Calu3 (cell line): ENCODE data around the gene WBP4. TPM values are rescaled to one million over a fixed set of nuclear protein-coding genes. Genes with fewer than 3 reads are reported as not detected.

ENCODE experiments used
- Bru-seq: library from RNA; stranded (reverse); fragments of 400-500 nt; gene quantifications from one replicate; lab custom pipeline; 2021; lab: Mats Ljungman, UMichigan
- BruChase-seq, 2 experiments: library from RNA; stranded (reverse); fragments of 400-500 nt; gene quantifications; one replicate each; lab custom pipeline; 2021; lab: Mats Ljungman, UMichigan
- BruUV-seq: library from RNA; stranded (reverse); fragments of 400-500 nt; replicated peaks from 2 replicates; lab custom pipeline; 2021; lab: Mats Ljungman, UMichigan
- CTCF ChIA-PET: fragments of 300-600 bp; sonication (Branson Sonifier 250); formaldehyde crosslinking; loops from one replicate; lab custom pipeline; 2022; ENCODE audit warnings: antibody characterized with exemption; lab: Charles Lee
- DNase-seq: peaks from one replicate; pipeline ENCODE4 v3.0.0; 2022
- H3K27ac Mint-ChIP-seq: one replicate; pipeline ENCODE4 v1.8.0; 2022; ENCODE audit warnings: mixed read lengths; ENCODE audit not compliant: unreplicated experiment
- H3K27me3 Mint-ChIP-seq: one replicate; pipeline ENCODE4 v1.8.0; 2022; ENCODE audit warnings: mixed read lengths; ENCODE audit not compliant: unreplicated experiment
- H3K36me3 Mint-ChIP-seq: one replicate; pipeline ENCODE4 v1.8.0; 2022; ENCODE audit warnings: mild to moderate bottlenecking, moderate library complexity, mixed read lengths; ENCODE audit not compliant: insufficient read depth, unreplicated experiment
- H3K4me1 Mint-ChIP-seq: one replicate; pipeline ENCODE4 v1.8.0; 2022; ENCODE audit warnings: mild to moderate bottlenecking, low read depth, mixed read lengths; ENCODE audit not compliant: unreplicated experiment
- H3K4me3 Mint-ChIP-seq: one replicate; pipeline ENCODE4 v1.8.0; 2022; ENCODE audit warnings: mild to moderate bottlenecking, low read depth, moderate library complexity, mixed read lengths; ENCODE audit not compliant: unreplicated experiment
- H3K9me3 Mint-ChIP-seq: one replicate; pipeline ENCODE4 v1.8.0; 2022; ENCODE audit warnings: low read depth, mixed read lengths; ENCODE audit not compliant: unreplicated experiment
- intact Hi-C: fragments of 100-400 bp; cut with micrococcal nuclease; formaldehyde crosslinking; loops from one replicate; pipeline ENCODE4 v1.10.0; 2022; ENCODE audit not compliant: unreplicated experiment
- long read RNA-seq: library from polyadenylated mRNA; stranded (forward); transcript quantifications from one replicate; pipeline ENCODE4 v2.0.0, GENCODE V29; 2022
- total RNA-seq: library from RNA; stranded (reverse); gene quantifications from 2 replicates; pipeline ENCODE4 v1.2.3, GENCODE V29; 2022
- TF ChIP-seq, protein P1 (sequence below): fragments of 200-600 bp; IDR thresholded peaks from one replicate; pipeline ENCODE4 v1.8.0; 2022; ENCODE audit warnings: antibody characterized with exemption; ENCODE audit not compliant: unreplicated experiment

Gene WBP4, protein sequence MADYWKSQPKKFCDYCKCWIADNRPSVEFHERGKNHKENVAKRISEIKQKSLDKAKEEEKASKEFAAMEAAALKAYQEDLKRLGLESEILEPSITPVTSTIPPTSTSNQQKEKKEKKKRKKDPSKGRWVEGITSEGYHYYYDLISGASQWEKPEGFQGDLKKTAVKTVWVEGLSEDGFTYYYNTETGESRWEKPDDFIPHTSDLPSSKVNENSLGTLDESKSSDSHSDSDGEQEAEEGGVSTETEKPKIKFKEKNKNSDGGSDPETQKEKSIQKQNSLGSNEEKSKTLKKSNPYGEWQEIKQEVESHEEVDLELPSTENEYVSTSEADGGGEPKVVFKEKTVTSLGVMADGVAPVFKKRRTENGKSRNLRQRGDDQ
- total RNA-seq (7.2 and 7.6 TPM in 2 replicates), Bru-seq, nascent RNA (percentile 78 among the genes with signal in this experiment), BruChase-seq, experiment 1, labeled RNA remaining after a 6-hour chase (percentile 67 among the genes with signal in this experiment), BruChase-seq, experiment 2, labeled RNA remaining after a 2-hour chase (percentile 74 among the genes with signal in this experiment)
- long read RNA-seq, transcript WBP4-201 (10 exons, 2,623 nt), result major isoform, 18 of 24 reads
- long read RNA-seq, partial matches to known transcripts, result 3 of 24 reads
- long read RNA-seq, other reads (novel, unspliced or antisense), result 3 of 24 reads

DNA sequence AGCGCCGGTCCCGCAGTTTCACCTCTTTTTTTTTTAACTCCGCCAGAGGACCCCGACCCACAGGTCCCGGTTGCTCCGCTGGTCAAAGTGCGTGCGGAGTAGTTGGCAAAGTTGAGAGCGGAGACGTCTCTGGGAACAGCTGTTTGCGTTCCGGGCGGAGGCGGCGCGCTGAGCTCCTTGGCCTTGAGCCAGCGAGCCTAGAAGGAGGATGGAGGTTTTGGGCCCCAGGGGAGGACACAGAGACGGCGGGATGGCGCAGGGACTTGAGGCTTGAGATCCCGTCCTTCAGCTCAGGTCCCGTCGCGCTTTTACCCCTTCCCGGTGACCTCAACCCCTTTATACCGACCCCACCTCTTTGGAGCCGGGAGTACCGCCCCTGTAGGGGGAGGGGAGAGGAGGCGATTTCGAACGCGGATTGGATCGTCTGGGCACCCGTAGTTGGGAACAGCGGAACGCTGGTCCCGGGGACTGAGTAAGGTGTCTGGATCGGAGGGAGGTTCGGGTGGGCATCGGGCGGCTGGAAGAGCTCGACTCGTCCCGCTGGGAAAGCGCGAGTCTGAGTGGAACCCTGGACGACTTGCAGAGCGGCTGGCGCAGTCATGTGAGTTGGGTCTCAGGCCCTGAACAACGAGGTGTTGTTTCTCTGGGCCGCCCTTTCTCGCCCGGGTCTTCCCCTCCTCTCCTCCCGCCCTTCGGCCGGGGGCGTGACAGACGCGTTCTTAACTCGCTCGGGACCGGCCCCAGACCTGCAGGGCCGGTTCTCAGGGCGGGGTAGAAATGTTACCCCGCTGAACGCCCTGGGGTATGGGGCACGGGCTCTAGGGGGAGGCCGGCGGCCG, at the start of gene WBP4:
Gene WBP4 (plus strand): TSS at position 435 of the 839 bp plus-strand sequence. CDS start 165 bp downstream, at position 600.
- peak within 1 kb of the TSS; percentile 71 for H3K4me3 Mint-ChIP-seq
- peaks cover 47% of the 10 kb centered on the region for H3K36me3 Mint-ChIP-seq
- H3K27ac Mint-ChIP-seq, result peak within 1 kb of the TSS; percentile 80
- H3K27me3 Mint-ChIP-seq, result no peaks in the 10 kb centered on the region
- H3K9me3 Mint-ChIP-seq, result no peaks in the 10 kb centered on the region
- H3K4me1 Mint-ChIP-seq, result peaks cover 24% of the 10 kb centered on the region
- intact Hi-C loops, result loop anchor here (5.0 kb wide), 1 partner anchor 251 kb away; the partner anchor contains the start of gene NAA16
- TF ChIP-seq, protein P1, sequence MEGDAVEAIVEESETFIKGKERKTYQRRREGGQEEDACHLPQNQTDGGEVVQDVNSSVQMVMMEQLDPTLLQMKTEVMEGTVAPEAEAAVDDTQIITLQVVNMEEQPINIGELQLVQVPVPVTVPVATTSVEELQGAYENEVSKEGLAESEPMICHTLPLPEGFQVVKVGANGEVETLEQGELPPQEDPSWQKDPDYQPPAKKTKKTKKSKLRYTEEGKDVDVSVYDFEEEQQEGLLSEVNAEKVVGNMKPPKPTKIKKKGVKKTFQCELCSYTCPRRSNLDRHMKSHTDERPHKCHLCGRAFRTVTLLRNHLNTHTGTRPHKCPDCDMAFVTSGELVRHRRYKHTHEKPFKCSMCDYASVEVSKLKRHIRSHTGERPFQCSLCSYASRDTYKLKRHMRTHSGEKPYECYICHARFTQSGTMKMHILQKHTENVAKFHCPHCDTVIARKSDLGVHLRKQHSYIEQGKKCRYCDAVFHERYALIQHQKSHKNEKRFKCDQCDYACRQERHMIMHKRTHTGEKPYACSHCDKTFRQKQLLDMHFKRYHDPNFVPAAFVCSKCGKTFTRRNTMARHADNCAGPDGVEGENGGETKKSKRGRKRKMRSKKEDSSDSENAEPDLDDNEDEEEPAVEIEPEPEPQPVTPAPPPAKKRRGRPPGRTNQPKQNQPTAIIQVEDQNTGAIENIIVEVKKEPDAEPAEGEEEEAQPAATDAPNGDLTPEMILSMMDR, result no peak
- no TSS peak for BruUV-seq
- DNase-seq, result peak; percentile 89
- CTCF ChIA-PET, result interaction anchor here (1.0 to 1.2 kb wide), 2 partner anchors 86 to 155 kb away, joined by 3 read pairs; no protein-coding TSS in a partner anchor

DNA sequence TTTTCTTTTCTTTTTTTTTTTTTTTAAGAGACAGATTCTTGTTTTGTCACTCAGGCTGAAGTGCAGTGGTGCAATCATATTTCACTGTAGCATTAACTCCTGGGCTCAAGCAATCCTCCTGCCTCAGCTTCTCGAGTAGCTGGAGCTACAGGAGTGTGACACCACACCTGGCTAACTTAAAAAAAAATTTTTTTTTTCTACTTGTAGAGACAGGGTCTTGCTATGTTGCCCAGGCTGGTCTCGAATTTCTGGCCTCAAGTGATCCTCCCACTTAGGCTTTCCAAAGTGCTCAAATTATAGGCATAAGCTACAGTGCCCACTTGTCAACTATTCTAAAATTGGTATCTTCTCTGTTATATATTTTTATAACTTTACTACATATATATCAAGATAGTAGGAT, 48.8 kb upstream of the WBP4 start:
- Mint-ChIP-seq H3K36me3 (peaks cover 18% of the 10 kb centered on the region), H3K4me1 (peaks cover 8% of the 10 kb centered on the region), H3K27ac (no peak overlapping the region), H3K9me3 (no peaks in the 10 kb centered on the region), H3K4me3 (no peak overlapping the region), H3K27me3 (no peaks in the 10 kb centered on the region)
- intact Hi-C loops, result no loop called here
- no peak for DNase-seq
- CTCF ChIA-PET, result no interaction called here
- TF ChIP-seq, protein P1, result no peak
- no TSS peak for BruUV-seq

DNA sequence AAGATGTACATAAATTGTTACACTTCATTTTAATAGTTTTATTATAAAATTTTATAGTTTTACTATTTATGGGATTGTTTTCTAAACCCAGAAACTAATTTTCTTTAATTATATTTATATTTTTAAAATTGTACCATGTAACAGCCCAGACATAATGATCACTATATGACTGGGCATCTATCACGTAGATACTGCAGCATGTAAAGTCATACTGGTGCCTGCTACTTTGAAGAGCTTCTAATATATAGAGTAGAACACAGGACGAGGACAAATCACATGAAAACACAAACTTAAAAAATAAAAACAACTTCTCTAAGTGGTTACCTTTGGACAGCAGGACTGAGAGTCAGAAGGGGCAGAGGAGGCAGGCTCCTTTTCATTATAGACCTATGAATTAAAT, 47.5 kb upstream of the WBP4 start:
- Mint-ChIP-seq H3K9me3 (no peaks in the 10 kb centered on the region), H3K36me3 (peaks cover 25% of the 10 kb centered on the region), H3K4me1 (no peaks in the 10 kb centered on the region), H3K4me3 (no peak overlapping the region), H3K27me3 (no peaks in the 10 kb centered on the region), H3K27ac (no peak overlapping the region)
- no TSS peak for BruUV-seq
- DNase-seq, result no peak
- CTCF ChIA-PET, result no interaction called here
- intact Hi-C loops, result no loop called here
- TF ChIP-seq, protein P1, result no peak

DNA sequence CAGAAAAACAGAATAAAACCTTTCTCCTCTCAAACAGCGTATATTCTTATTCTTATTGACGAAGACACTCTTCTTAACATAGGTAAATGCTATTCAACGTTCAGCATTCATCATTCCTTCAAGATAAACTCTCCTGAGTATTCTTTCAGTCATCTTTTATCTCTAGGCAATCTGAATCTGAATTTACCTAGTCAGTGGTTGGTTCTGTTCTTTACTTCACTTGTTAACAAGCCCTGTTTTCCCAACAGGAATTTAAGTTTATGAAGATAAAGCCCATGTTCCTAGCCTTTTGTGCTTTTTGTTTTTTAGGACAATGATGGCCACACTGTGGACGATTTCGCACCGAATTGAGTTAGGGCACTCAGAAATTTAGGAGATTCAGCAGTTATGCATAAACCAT, 45.4 kb upstream of the WBP4 start:
- H3K4me1 Mint-ChIP-seq, result no peaks in the 10 kb centered on the region

More for the DNA sequence above, 45.4 kb upstream of the WBP4 start:
- TF ChIP-seq, protein P1, result no peak
- intact Hi-C loops, result loop anchor here (5.0 kb wide), 1 partner anchor 44 kb away; no protein-coding TSS in a partner anchor
- peak overlapping the region; percentile 67 for H3K4me3 Mint-ChIP-seq
- peaks cover 31% of the 10 kb centered on the region for H3K36me3 Mint-ChIP-seq
- no peaks in the 10 kb centered on the region for H3K27me3 Mint-ChIP-seq
- H3K9me3 Mint-ChIP-seq, result no peaks in the 10 kb centered on the region
- no peak for DNase-seq
- no TSS peak for BruUV-seq
- CTCF ChIA-PET, result interaction anchor here (1.1 kb wide), 1 partner anchor 41 kb away, joined by 3 read pairs; no protein-coding TSS in a partner anchor
- H3K27ac Mint-ChIP-seq, result peak overlapping the region; percentile 58
